Vagina (tissue), 2 donors: ENCODE data around the gene S100Z. TPM values are rescaled to one million over a fixed set of nuclear protein-coding genes. Genes with fewer than 3 reads are reported as not detected.
A peak's percentile ranks its signal among the peaks of the same experiment; 100 is the strongest.
"Not testable (repeated sequence)": the region's sequence is repeated elsewhere in the genome, so short reads cannot be mapped to it uniquely, and the experiment has no call there.

Source experiments
- DNase-seq, 2 donors: peaks; one replicate each; pipeline ENCODE4 v3.0.0-alpha.2; 2017; ENCODE audit errors: extremely low spot score in 2 of 2
- H3K27ac ChIP-seq: fragments of 200-600 bp; sonication (generic); one replicate; pipeline ENCODE4 v1.5.1; 2019
- H3K27me3 ChIP-seq: fragments of 200-600 bp; sonication (generic); one replicate; pipeline ENCODE4 v1.5.1; 2019
- H3K36me3 ChIP-seq, 2 donors: fragments of 200-600 bp; sonication (generic); one replicate each; pipeline ENCODE4 v1.5.1; 2017 to 2019
- H3K4me1 ChIP-seq: fragments of 200-600 bp; sonication (generic); one replicate; pipeline ENCODE4 v1.5.1; 2019
- H3K4me3 ChIP-seq, 2 donors: fragments of 200-600 bp; sonication (generic); 1 replicate in 1 of 2; 2 replicates in 1 of 2; pipeline ENCODE4 v1.5.1; 2016 to 2019
- H3K9me3 ChIP-seq: fragments of 200-600 bp; sonication (generic); one replicate; pipeline ENCODE4 v1.5.1; 2019
- CTCF ChIP-seq, 3 experiments: fragments of 450-650 bp in 2 of 3; fragments of 200-600 bp in 1 of 3; sonication (generic) in 1 of 3; IDR thresholded peaks; one replicate each; pipeline ENCODE4 v1.5.1; 2017 to 2019; ENCODE audit warnings: antibody characterized with exemption in 3 of 3, mild to moderate bottlenecking in 2 of 3, moderate library complexity in 2 of 3
- POLR2A ChIP-seq, 2 donors: fragments of 450-650 bp; IDR thresholded peaks; one replicate each; pipeline ENCODE4 v1.6.1; 2017; ENCODE audit warnings: antibody characterized with exemption in 2 of 2, mild to moderate bottlenecking in 2 of 2, moderate library complexity in 2 of 2
- POLR2AphosphoS5 ChIP-seq, 2 donors: sonication (generic); formaldehyde crosslinking; IDR thresholded peaks; one replicate each; pipeline ENCODE4 v1.9.0; 2017; ENCODE audit warnings: antibody characterized with exemption in 2 of 2, mild to moderate bottlenecking in 2 of 2, low read depth in 1 of 2; ENCODE audit not compliant: insufficient read depth in 1 of 2
- intact Hi-C: fragments of 100-400 bp; cut with DNase I; formaldehyde crosslinking; loops from one replicate; pipeline ENCODE4 v1.15.1; 2023
- total RNA-seq: library from RNA; depleted of rRNA; stranded (reverse); fragments of >200 nt; gene quantifications from one replicate; pipeline ENCODE4 v1.2.3, GENCODE V29; 2016

Gene S100Z
- total RNA-seq, 1 donor from 2014 or later, result not detected

GRCh38 chr5:76944638-76945037 lies 94.8 kb downstream of the S100Z start:
- no peaks in the 10 kb centered on the region for H3K4me1 ChIP-seq
- no peak overlapping the region for H3K4me3 ChIP-seq
- no peaks in the 10 kb centered on the region for H3K36me3 ChIP-seq
- H3K9me3 ChIP-seq, result no peaks in the 10 kb centered on the region
- no peak overlapping the region for H3K27ac ChIP-seq
- TF ChIP-seq POLR2AphosphoS5 (IDR thresholded peaks at IDR 0.05; ENCODE audit: insufficient read depth in 1 of 2, low read depth in 1 of 2) (no peak), POLR2A (IDR thresholded peaks at IDR 0.05) (no peak), CTCF (IDR thresholded peaks at IDR 0.05) (no peak)
- intact Hi-C loops, result no loop called here
- no peaks in the 10 kb centered on the region for H3K27me3 ChIP-seq
- DNase-seq, result no peak

- H3K27me3 ChIP-seq, H3K27ac ChIP-seq, H3K9me3 ChIP-seq, H3K36me3 ChIP-seq, H3K4me3 ChIP-seq, DNase-seq, H3K4me1 ChIP-seq, intact Hi-C loops: not testable (repeated sequence)
Measured at GRCh38 chr5:76945238-76945637, 95.4 kb downstream of the S100Z start.

GRCh38 chr5:76946090-76946489 lies 96.3 kb downstream of the S100Z start:
- TF ChIP-seq CTCF (IDR thresholded peaks at IDR 0.05) (no peak), POLR2A (IDR thresholded peaks at IDR 0.05) (no peak), POLR2AphosphoS5 (IDR thresholded peaks at IDR 0.05; ENCODE audit: insufficient read depth in 1 of 2, low read depth in 1 of 2) (no peak)
- intact Hi-C loops, result no loop called here
- DNase-seq, result no peak

GRCh38 chr5:76947082-76947503 lies 97.3 kb downstream of the S100Z start:
- no peak overlapping the region for H3K27ac ChIP-seq
- no peaks in the 10 kb centered on the region for H3K4me1 ChIP-seq
- TF ChIP-seq POLR2AphosphoS5 (IDR thresholded peaks at IDR 0.05; ENCODE audit: insufficient read depth in 1 of 2, low read depth in 1 of 2) (peak in 1 of 2 donors; percentile 9), CTCF (IDR thresholded peaks at IDR 0.05) (no peak)
- H3K27me3 ChIP-seq, result no peaks in the 10 kb centered on the region
- no peaks in the 10 kb centered on the region for H3K9me3 ChIP-seq
- intact Hi-C loops, result no loop called here
- H3K36me3 ChIP-seq, result no peaks in the 10 kb centered on the region
- DNase-seq, result no peak
- H3K4me3 ChIP-seq, result no peak overlapping the region

More at GRCh38 chr5:76946090-76946489, 96.3 kb downstream of the S100Z start:
- H3K27me3 ChIP-seq, result no peaks in the 10 kb centered on the region
- H3K36me3 ChIP-seq, result no peaks in the 10 kb centered on the region
- no peak overlapping the region for H3K4me3 ChIP-seq
- no peaks in the 10 kb centered on the region for H3K4me1 ChIP-seq
- H3K9me3 ChIP-seq, result no peaks in the 10 kb centered on the region
- no peak overlapping the region for H3K27ac ChIP-seq

- DNase-seq, result no peak
- H3K36me3 ChIP-seq, result no peaks in the 10 kb centered on the region
- H3K4me1 ChIP-seq, result peaks cover 9% of the 10 kb centered on the region
- TF ChIP-seq POLR2AphosphoS5 (IDR thresholded peaks at IDR 0.05; ENCODE audit: insufficient read depth in 1 of 2, low read depth in 1 of 2) (no peak), CTCF (IDR thresholded peaks at IDR 0.05) (no peak), POLR2A (IDR thresholded peaks at IDR 0.05) (no peak)
- H3K27me3 ChIP-seq, result peaks cover 7% of the 10 kb centered on the region
- peak within 1 kb of the TSS; percentile 5 for H3K27ac ChIP-seq
- intact Hi-C loops, result no loop called here
- H3K4me3 ChIP-seq, result peak within 1 kb of the TSS; percentile 28 to 35
- no peaks in the 10 kb centered on the region for H3K9me3 ChIP-seq
Measured at GRCh38 chr5:76952795-76953536, 103.2 kb downstream of the S100Z start, which contains the start of gene CRHBP. TSS of gene CRHBP (plus strand) at chr5:76953045. CDS start at chr5:76953135, 90 bp downstream.
